ENCODE results near the gene LAMA2.

- TF ChIP-seq CTCF (IDR thresholded peaks at IDR 0.05 in 2 of 3, conservative IDR thresholded peaks at IDR 0.05 in 1 of 3; ENCODE audit: borderline replicate concordance in 1 of 3, insufficient read depth in 1 of 3, low read depth in 2 of 3, low read length in 2 of 3) (no peak), EZH2 (IDR thresholded peaks at IDR 0.05) (no peak), POLR2AphosphoS5 (IDR thresholded peaks at IDR 0.05; ENCODE audit: low read depth, low read length) (no peak), REST (IDR thresholded peaks at IDR 0.05; ENCODE audit: low read depth) (no peak), POLR2A (IDR thresholded peaks at IDR 0.05; ENCODE audit: borderline replicate concordance, extremely low read depth, insufficient read depth, insufficient read length) (no peak), JUND (IDR thresholded peaks at IDR 0.05) (no peak), TCF7L2 (IDR thresholded peaks at IDR 0.05; ENCODE audit: borderline replicate concordance, extremely low read depth, insufficient read depth, insufficient read length) (no peak), YY1 (IDR thresholded peaks at IDR 0.05; ENCODE audit: extremely low read depth, insufficient replicate concordance, low read depth, low read length) (no peak)
Observed at GRCh38 chr6:129460221-129460620, 577.3 kb downstream of the LAMA2 start.
